Stimulated activated CD8-positive, alpha-beta memory T cell treated with anti-CD3 and anti-CD28 coated beads, Interleukin-2, amount 100 ng/mL, for 48 hours (primary cell): ENCODE results near the gene CYP2F1.
"Not testable (repeated sequence)": the region's sequence is repeated elsewhere in the genome, so short reads cannot be mapped to it uniquely, and the experiment has no call there.

ENCODE experiments used
- DNase-seq, 2 donors: peaks; one replicate each; pipeline ENCODE4 v3.0.0-alpha.2; 2020; ENCODE audit warnings: low read depth in 2 of 2

The CYP2F1 gene

DNA sequence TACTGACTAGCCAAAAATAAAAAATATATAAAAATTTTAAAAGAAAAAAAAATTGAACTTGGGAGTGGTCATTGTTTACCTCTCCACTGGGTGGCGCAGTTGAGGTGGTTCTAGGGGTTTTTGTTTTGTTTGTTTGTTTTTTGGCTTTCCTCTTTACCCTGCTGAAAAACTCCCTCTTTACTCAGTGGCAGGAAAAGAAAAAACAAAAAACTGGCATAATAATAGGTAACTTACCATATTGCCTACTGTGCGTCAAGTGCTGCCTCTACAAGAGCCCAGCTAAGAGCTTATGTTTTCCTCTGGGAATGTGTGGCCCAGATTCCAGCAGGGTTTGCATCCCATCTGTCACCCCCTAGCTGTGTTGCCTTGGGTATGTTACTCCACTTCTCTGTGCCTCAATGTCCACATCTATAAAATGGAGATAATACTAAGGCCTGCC, 12.6 kb downstream of the CYP2F1 start:
- not testable (repeated sequence) for DNase-seq

DNA sequence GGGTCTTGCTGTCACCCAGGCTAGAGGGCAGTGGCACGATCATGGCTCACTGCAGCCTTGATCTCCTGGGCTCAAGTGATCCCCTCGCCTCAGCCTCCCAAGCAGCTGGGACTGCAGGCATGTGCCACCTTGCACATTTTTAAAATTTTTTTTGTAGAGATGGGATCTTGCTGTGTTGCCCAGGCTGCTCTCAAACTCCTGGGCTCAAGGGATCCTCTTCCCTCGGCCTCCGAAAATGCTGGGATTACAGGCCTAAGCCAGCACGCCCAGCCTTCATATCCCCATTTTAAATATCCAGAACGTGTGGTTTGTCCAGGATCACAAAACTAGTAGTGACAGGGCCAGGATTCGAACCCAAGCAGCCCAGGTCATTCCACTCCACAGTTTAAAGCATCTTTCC, 13.1 kb downstream of the CYP2F1 start:
- DNase-seq = not testable (repeated sequence)

DNA sequence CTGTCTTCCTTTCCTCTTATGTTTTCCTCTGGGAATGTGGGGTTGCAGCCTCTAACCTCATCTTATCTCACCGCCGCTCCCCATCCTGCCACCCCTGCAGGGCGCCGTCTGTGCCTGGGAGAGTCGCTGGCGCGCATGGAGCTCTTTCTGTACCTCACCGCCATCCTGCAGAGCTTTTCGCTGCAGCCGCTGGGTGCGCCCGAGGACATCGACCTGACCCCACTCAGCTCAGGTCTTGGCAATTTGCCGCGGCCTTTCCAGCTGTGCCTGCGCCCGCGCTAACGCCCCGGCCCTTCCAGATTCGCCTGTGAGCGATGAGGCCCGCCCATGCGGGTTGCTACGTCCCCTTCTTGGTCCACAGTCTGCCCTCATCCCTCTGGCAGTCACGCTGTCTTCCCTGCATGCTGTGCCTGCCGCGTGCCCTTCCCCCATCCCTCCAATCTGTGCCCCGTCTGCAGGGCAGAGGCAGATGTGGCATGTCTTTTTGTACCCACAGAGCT, 13.6 kb downstream of the CYP2F1 start:
- DNase-seq = peak; percentile 42 to 65

DNA sequence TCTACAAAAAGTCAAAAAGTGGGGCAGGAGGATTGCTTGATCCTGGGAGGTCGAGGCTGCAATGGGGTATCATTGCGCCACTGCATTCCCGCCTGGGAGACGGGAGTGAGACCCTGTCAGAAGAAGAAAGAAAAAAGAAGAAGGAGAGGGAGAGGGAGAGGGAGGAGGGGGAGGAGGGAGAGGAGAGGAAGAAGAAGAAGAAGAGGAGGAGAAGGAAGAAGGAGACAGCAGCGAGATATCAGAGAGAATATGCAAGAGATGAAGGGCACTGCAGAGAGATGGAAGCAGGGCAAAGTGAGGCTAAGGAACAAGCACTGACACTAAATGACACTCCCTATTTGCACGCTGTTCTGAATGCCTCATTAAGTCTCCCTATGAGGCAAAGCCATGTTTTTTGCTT, 14.5 kb downstream of the CYP2F1 start:
- DNase-seq = no peak

DNA sequence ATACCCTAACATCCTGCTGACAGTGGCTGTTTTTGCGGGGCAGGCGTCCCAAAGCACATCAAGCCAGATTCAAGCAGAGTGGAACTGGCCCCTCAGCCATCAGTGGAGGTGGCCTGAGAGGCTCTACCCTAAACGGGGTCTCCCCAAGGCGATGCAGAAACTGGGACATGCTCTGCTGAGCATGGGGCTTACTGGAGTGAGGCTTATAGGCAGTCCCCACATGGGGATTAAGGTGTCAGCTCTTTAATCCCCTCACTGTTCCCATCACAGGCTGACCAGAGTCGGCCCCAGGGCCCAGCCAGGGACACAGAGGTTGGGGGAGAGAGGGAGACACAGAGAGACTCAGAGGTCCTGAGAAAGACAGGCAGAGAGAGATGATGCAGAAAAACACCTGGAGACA, 17.0 kb downstream of the CYP2F1 start:
- DNase-seq = no peak

DNA sequence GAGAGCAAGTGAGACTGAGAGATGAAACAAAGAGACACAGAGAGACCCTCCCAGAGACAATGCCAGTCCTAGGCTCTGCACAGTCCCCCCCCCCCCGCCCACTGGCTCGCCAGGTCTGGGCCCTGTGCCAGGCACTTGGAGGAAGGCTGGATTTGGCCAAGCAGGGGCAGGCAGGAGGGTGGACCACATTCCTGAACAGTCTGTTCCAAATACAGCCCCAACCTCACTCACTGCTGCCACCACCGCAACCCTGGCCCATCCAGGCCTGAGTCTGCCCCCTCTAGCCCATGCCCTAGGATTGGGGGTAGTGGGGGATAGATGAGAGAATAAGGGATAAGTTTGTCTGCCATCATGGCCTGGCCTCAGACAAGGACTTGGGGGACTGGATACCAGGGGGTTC, 19.0 kb downstream of the CYP2F1 start:
- no peak for DNase-seq

DNA sequence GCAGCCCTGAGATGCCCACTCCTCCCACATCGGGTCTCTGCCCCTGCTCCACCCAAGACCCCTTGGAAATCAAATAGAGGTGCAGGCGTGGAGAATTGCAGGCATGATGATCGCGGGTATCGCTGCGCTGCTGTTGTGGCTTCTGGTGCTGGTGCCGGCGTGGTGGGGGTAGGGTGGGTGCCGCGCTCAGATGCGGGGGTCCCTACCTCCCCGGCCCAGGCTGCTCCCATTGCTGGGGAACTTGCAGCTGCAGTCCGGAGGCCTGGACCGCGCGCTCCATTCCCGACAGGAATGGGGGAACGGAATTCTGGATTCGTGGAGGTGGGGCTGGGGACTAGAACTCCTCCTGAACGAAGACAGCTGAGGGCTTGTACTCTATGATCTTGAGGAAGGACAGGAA, 20.4 kb downstream of the CYP2F1 start:
- no peak for DNase-seq

DNA sequence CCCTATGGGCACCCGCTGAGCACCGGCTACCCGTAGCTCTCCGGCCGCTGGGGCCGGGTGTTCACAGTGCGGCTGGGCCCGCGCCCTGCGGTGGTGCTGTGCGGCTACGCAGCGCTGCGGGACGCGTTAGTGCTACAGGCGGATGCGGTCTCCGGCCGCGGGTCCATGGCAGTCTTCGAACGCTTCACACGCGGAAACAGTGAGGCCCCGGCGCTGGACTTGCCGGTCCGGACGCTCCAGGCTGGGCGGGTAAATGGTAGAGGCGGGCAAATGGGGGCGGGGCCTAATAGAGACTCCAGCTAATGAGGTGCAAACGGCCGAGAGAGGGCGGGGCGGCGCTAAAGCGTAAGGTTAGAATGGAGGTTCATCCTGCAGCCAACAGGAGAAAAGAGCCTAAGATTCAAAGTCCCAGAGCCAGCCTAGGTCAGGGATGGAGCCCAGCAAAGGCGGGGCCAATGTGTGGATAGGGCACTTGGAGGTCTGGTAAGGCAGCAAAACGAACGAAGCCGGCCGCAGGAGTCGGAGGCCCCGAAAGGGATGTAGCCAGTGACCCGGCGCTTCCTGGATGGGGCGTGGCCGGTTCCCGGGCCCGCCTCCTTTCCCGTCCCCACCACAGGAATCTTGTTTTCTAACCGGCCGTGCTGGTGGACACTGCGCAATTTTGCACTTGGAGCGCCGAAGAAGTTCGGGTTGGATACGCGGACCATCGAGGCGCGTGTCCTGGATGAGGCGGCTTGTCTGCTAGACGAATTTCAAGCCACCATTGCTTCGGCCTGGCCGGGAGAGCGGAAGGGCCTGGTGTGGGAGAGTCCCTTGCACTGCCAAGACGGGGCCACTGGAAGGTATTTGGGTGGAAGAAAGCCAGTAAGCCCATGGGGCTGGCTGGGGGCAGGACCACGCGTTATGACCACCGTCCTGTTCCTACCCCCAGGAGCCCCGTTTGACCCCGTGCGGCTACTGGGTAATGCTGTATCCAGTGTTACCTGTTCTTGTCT, 21.5 kb downstream of the CYP2F1 start:
- not testable (repeated sequence) for DNase-seq

DNA sequence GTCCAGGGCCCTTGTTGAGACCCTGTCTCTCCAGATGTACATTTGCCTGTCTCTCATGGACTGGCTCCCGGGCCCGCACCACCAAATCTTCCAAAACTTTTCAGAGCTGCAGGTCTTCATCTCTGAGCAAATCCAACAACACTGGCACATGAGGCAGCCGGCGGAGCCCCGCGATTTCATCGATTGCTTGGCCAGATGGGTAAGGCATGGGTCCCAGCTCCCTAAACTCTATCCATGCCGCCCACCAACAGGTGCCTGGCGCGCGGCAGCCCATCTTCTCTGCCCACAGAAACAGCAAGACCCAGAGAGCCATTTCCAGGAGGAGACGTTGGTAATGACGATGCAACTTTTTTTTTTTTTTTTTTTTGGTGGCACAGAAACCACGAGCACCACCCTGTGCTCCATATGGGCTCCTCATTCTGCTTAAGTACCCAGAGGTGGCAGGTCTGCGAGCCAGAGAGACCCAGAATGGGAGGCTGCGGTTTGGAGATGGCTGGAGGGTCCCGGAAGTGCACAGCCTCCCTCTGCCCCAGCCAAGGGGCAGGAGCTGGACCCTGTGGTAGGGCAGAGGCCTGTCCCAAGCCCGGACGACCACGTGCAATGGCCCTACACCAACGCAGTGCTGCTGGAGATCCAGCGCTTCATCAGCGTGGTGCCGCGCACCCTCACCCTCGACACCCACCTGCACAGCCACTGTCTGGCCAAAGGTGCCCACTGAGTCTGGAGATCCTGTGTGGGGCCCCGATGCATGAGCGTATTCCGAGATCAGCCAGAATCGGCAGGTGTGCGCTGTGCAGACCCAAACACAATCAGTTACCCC, 22.6 kb downstream of the CYP2F1 start:
- DNase-seq = no peak

DNA sequence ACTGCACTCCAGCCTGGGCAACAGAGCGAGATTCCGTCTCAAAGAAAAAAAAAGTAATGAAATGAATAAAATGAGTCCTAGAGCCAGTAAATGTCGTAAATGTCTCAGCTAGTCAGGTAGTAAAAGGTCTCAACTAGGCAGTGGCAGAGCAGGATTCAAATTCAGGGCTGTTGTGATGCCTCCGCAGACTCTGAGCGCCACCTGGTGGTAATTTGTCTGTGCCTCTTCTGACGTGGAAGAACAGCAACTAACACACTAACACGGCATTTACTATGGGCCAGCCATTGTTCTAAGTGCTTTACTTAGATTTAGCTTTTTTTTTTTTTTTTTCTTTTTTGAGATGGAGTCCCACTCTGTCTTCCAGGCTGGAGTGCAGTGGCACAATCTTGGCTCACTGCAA, 30.2 kb downstream of the CYP2F1 start:
- peak; percentile 68 to 75 for DNase-seq

DNA sequence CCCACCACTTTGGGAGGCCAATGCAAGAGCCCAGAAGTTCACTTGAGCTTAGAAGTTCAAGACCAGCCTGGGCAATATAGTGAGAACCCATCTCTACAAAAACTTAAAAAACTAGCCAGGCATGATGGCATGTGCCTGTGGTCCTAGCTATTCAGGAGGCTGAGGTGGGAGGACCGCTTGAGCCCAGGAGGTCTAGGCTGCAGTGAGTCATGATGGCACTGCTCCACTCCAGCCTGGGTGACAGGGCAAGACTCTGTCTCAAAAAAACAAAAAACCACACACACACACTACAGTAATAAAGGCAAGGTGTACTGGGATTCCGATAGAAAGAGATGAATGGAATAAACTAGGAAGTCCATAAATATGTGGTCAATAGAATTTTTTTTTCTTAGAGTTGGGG, 35.6 kb downstream of the CYP2F1 start:
- no peak for DNase-seq

DNA sequence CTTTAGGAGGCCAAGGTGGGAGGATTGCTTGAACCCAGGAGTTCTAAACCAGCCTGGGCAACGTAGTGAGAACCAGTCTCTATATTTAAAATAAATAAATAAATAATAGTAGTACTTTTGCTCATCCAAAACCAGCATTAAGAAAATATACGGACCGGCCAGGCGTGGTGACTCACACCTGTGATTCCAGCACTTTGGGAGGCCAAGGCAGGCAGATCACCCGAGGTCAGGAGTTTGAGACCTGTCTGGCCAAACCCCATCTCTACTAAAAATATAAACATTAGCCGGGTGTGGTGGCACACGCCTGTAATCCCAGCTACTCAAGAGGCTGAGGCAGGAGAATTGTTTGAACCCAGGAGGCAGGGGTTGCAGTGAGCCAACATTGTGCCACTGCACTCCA, 36.8 kb downstream of the CYP2F1 start:
- not testable (repeated sequence) for DNase-seq

DNA sequence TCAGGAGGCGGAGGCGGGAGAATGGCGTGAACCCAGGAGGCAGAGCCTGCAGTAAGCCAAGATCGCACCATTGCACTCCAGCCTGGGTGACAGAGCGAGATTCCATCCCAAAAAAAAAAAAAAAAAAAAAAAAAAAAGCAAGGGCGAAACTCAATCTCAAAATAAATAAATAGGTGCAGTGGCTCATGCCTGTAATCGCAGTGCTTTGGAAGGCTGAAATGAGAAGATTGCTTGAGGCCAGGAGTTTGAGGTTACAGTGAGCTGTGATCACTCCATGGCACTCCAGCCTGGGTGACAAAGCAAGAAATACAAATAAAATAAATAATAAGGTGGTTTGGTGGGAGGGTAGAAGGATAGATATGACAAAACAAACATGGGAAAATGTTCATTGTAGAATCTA, 39.8 kb downstream of the CYP2F1 start:
- DNase-seq = no peak

DNA sequence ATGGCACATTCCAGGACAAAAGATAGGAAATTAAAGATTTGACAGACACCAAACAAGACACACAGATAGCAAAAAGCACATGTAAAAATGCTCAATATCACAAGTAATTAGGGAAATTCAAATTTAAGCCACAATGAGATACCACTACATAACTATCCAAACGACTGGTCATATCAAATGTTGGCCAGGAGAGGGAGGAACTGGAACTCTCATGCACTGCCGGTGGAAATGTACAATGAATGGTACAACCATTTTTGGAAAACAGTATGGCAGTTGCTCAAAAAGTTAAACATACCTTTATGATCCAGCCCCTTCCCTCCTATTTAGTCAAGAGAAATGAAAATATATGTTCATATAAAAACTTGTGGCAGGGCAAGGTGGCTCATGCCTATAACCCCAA, 42.0 kb downstream of the CYP2F1 start:
- DNase-seq = no peak

DNA sequence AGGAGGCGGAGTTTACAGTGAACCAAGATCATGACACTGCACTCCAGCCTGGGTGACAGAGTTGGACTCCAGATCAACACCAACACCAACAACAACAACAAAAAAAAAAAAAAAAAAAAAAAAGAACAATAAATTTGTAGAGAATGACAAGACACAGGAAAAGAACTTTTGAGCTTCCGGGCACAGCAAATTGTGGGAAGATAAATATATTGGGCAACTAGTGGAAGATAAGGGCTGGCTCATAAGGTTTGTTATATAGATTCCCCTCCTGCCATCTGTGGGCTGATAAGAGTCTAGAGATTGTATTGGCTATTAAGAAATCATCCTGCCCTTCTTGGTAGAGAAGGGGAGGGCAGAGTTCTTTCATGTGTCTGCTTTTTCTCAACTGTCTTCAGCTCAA, 45.6 kb downstream of the CYP2F1 start:
- DNase-seq = no peak

DNA sequence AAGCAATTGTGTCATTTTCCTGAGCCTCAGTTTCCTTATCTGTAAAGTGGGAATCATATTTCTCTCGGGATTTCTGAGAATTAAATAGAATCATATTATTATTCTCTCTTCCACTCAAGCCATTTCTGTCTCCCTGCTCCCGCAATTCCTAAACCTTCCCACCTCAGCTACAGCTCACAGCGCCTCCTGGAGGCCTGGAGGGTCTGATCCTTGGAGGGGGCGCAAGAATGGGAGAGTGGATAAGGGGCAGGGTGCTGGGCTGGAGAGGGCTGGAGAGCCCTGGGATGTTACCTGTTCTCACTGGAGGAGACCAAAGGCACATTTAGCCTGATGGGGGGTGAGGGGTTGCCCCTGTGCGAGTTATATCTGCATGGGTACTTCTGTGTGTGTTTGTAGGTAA, 47.7 kb downstream of the CYP2F1 start:
- no peak for DNase-seq

DNA sequence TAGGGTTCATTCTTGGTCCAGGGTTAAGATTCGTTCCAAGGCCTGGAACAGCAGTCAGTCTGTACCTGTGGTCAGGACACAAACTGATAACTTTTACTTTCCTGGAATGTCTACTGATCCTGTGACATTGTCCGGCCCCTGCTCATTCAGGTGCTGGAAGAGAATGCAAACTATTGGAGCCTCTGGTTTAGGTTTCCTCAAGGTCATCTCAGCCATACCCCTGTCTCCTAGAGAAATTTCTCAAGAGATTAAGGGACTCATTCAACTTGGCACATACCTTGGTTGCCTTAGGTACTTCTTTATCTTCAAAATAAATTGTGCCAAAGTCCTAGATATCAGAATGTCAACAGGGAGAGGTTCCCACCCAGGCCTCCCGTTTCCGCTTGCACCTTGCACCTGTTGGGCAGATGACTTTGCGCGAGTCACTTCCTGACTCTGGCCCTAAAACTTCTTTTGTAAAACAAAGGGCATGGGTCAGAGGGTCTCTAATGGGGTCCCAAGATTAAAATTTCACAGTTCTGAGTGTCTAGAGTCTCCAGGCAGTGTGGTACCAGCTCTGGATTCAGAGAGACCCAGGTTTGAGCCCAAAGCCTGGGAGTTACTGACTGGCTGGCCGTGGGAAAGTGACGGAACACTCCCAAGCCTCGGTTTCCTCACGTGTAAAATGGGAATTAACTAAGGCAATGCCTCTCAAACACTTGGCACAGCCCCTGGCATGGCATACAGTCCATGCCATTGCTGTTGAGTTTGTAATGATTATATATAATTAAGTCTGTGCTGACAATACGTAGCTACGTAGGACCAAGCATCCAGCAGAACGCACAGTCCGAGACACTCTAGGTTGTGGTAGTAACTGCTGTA, 52.9 kb downstream of the CYP2F1 start:
- no peak for DNase-seq

DNA sequence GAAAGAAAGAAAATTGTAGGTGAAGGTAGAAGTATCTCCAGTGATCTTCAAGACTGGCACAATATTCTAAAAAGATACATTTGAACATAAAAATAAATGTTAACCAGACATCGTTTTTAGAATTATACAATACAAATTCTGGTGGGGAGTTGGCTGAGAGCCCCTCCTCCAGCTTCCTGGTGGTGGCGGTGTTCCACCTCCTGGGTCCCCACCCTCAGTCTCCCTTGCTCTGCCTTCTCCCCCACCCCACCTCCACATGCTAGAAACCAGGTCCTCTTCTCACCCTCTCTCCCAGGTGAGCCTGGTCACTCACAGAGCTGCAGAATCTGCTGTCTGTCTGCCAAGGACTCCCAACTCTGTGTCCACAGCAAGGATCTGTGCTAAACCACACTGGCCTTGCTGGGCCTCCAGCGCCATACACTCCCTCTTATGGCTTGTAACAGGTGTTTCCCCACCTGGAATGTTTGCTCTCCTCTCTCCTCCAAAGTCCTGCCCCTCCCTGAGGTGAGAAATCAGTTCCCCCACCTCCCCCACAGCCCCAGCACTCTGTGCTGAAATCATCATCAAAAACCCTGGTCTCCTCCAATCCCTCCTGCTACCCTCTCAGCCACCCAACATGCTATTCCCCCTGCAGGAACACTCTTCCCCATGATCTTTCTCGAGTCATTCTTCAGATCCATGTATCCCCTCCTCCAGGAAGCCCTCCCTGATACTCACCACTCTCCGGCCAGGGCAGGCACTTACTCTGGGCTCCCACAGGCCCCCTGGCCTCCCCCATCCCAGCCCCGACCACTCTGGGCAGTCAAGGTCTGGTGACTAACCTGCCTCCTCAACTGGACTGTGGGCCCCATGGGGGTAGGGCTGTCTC, 58.3 kb downstream of the CYP2F1 start:
- DNase-seq = no peak

DNA sequence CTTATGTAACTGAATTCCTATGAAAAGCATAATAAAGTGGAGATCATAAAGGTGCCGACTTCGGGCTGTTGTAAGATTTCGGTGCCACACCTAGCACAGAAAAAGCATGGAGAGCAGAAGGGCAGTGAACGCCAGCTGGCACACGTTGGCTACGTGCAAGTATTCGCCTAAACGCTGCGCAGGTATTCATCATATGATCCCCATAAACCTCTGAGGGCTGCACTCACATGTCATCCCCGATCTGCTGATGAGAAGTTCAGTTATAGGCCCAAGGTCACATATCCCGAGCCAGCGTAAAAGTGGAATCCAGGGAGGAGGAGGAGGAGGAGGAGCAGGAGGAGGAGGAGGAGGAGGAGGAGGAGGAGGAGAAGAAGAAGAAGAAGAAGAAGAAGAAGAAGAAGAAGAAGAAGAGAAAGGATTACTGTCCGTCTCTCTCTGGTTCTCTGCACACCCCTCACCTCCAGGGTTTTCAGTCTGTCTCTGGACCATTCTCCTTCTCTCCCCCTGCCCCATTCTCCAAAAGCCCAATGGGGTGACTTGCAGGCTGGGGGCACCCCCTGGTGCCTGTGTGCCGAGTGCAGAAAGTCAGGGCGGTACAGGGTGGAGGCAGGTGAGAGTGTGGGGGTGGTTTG, 60.2 kb downstream of the CYP2F1 start:
- DNase-seq = no peak
